Osteoblast (primary cell): ENCODE data around the gene AP3S2. TPM values are rescaled to one million over a fixed set of nuclear protein-coding genes. Genes with fewer than 3 reads are reported as not detected.

Source experiments
- DNase-seq: peaks from one replicate; pipeline ENCODE4 v3.0.0; 2011; ENCODE audit warnings: low spot score, mixed read lengths; ENCODE audit not compliant: insufficient read length; ENCODE audit errors: missing footprints
- H2AFZ ChIP-seq: 2 replicates; pipeline ENCODE4 v1.6.0; 2011; ENCODE audit warnings: mild to moderate bottlenecking, low read length
- H3K27ac ChIP-seq: 2 replicates; pipeline ENCODE4 v1.5.1; 2011; ENCODE audit warnings: mild to moderate bottlenecking, low read depth, low read length, moderate library complexity
- H3K27me3 ChIP-seq: 2 replicates; pipeline ENCODE4 v1.6.0; 2012; ENCODE audit warnings: mild to moderate bottlenecking, control low read depth, inconsistent platforms, low read length, moderate library complexity; ENCODE audit not compliant: insufficient read depth
- H3K36me3 ChIP-seq: 2 replicates; pipeline ENCODE4 v1.5.1; 2011; ENCODE audit warnings: mild to moderate bottlenecking, low read length, control low read depth, moderate library complexity; ENCODE audit not compliant: insufficient read depth
- H3K4me1 ChIP-seq: 2 replicates; pipeline ENCODE4 v1.5.1; 2011; ENCODE audit warnings: mild to moderate bottlenecking, low read length, control low read depth, moderate library complexity; ENCODE audit not compliant: insufficient read depth
- H3K4me2 ChIP-seq: 2 replicates; pipeline ENCODE4 v1.6.0; 2011; ENCODE audit warnings: mild to moderate bottlenecking, low read length; ENCODE audit not compliant: insufficient read depth
- H3K4me3 ChIP-seq: fragments of 200-600 bp; sonication (generic); 3 replicates; pipeline ENCODE4 v1.5.1; 2012; ENCODE audit warnings: mild to moderate bottlenecking, low read length, inconsistent platforms; ENCODE audit not compliant: insufficient read depth
- H3K79me2 ChIP-seq: 2 replicates; pipeline ENCODE4 v1.6.0; 2012; ENCODE audit warnings: mild to moderate bottlenecking, low read length, control low read depth, inconsistent platforms; ENCODE audit not compliant: insufficient read depth
- H3K9me3 ChIP-seq: 2 replicates; pipeline ENCODE4 v1.5.1; 2011; ENCODE audit warnings: low read depth, low read length, control low read depth
- H4K20me1 ChIP-seq: 2 replicates; pipeline ENCODE4 v1.6.0; 2012; ENCODE audit warnings: mild to moderate bottlenecking, low read length, control low read depth; ENCODE audit not compliant: insufficient read depth
- total RNA-seq: library from RNA; depleted of rRNA; stranded (reverse); fragments of >200 nt; gene quantifications from 2 replicates; pipeline ENCODE4 v1.2.3, GENCODE V29; 2012
- TF ChIP-seq, protein P1 (sequence below): IDR thresholded peaks from 2 replicates; pipeline ENCODE4 v1.5.1; 2011; ENCODE audit warnings: mild to moderate bottlenecking, low read depth, low read length, moderate library complexity; ENCODE audit errors: extremely low read depth

AP3S2 gene
- total RNA-seq, 1 donor: 63.7 TPM

- Histone ChIP-seq H3K79me2 (peaks cover under 1% of the 10 kb centered on the region), H3K4me3 (no peak overlapping the region), H3K9me3 (no peaks in the 10 kb centered on the region), H3K27me3 (no peaks in the 10 kb centered on the region), H4K20me1 (no peaks in the 10 kb centered on the region), H3K4me2 (no peak overlapping the region), H2AFZ (no peak overlapping the region), H3K36me3 (peaks cover 4% of the 10 kb centered on the region), H3K4me1 (peaks cover 3% of the 10 kb centered on the region), H3K27ac (no peak overlapping the region)
- TF ChIP-seq, protein P1, sequence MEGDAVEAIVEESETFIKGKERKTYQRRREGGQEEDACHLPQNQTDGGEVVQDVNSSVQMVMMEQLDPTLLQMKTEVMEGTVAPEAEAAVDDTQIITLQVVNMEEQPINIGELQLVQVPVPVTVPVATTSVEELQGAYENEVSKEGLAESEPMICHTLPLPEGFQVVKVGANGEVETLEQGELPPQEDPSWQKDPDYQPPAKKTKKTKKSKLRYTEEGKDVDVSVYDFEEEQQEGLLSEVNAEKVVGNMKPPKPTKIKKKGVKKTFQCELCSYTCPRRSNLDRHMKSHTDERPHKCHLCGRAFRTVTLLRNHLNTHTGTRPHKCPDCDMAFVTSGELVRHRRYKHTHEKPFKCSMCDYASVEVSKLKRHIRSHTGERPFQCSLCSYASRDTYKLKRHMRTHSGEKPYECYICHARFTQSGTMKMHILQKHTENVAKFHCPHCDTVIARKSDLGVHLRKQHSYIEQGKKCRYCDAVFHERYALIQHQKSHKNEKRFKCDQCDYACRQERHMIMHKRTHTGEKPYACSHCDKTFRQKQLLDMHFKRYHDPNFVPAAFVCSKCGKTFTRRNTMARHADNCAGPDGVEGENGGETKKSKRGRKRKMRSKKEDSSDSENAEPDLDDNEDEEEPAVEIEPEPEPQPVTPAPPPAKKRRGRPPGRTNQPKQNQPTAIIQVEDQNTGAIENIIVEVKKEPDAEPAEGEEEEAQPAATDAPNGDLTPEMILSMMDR: peak; percentile 63
- peak; percentile 88 for DNase-seq
Measured at GRCh38 chr15:89898614-89899294, 5.0 kb upstream of the AP3S2 start.

GRCh38 chr15:89898146-89898545, 4.4 kb upstream of the AP3S2 start:
- Histone ChIP-seq H4K20me1 (no peaks in the 10 kb centered on the region), H2AFZ (no peak overlapping the region), H3K4me2 (no peak overlapping the region), H3K27ac (no peak overlapping the region), H3K27me3 (no peaks in the 10 kb centered on the region), H3K79me2 (peaks cover 6% of the 10 kb centered on the region), H3K9me3 (no peaks in the 10 kb centered on the region), H3K4me3 (no peak overlapping the region), H3K36me3 (peaks cover 4% of the 10 kb centered on the region), H3K4me1 (peaks cover 5% of the 10 kb centered on the region)
- no peak for DNase-seq
- TF ChIP-seq, protein P1: no peak

DNA sequence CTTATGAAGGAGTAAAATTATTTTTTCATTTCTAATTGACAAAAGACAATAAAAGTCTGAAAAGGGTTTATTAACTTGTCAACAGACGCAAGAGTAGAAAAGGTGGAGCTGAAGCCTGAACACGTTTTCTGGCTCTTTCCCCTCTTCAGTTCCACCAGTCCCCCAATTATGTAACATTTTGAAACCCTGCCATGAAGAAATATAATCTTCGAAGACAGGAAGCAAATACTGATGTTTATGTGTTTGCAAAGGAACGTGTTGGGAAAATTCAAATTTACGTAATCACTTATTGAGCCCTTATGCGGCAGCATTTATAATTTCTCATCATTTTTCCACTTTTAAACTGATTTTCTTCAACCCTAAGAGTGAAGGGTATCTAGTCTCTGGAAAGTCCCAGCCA, 767 bp downstream of the AP3S2 start:
- Histone ChIP-seq H3K4me2 (peak overlapping the region; percentile 99), H3K36me3 (peaks cover 8% of the 10 kb centered on the region), H3K4me1 (peaks cover 16% of the 10 kb centered on the region), H3K27me3 (no peaks in the 10 kb centered on the region), H3K27ac (peak overlapping the region; percentile 94), H3K79me2 (peaks cover 36% of the 10 kb centered on the region), H3K4me3 (peak overlapping the region; percentile 98), H3K9me3 (no peaks in the 10 kb centered on the region), H4K20me1 (peaks cover 7% of the 10 kb centered on the region), H2AFZ (peak overlapping the region; percentile 100)
- no peak for DNase-seq
- TF ChIP-seq, protein P1: no peak

GRCh38 chr15:89888214-89888804, 5.5 kb downstream of the AP3S2 start:
- Histone ChIP-seq H3K27me3 (no peaks in the 10 kb centered on the region), H3K4me2 (no peak overlapping the region), H3K36me3 (peaks cover 49% of the 10 kb centered on the region), H3K27ac (peak overlapping the region; percentile 28), H4K20me1 (peaks cover 7% of the 10 kb centered on the region), H3K9me3 (no peaks in the 10 kb centered on the region), H3K4me1 (peaks cover 13% of the 10 kb centered on the region), H2AFZ (no peak overlapping the region), H3K4me3 (no peak overlapping the region), H3K79me2 (peaks cover 32% of the 10 kb centered on the region)
- peak; percentile 79 for DNase-seq
- TF ChIP-seq, protein P1: peak; percentile 71
